ENCODE measurements around the gene OTUD4.

- no peak for TF ChIP-seq CTCF (IDR thresholded peaks at IDR 0.05; ENCODE audit: low read depth, low read length)
- peak; percentile 51 for TF ChIP-seq POLR2A (IDR thresholded peaks at IDR 0.05; ENCODE audit: extremely low read depth, insufficient read length)
- TF ChIP-seq MAX (IDR thresholded peaks at IDR 0.05; ENCODE audit: low read depth, low read length) = peak; percentile 14; the same call in 1 of the 2 replicates
These were observed at the start of gene OTUD4 for GRCh38 chr4:145180298-145181090.

All from NB4 (cell line).